WTC11 (cell line): ENCODE results near the gene SNRNP200.

Experiments used
- ATF2 ChIP-seq: sonication (generic); formaldehyde crosslinking; IDR thresholded peaks from 2 replicates; pipeline ENCODE4 v1.8.1; 2022; ENCODE audit warnings: low read depth, missing genetic modification reagents, borderline replicate concordance
- MAX ChIP-seq: sonication (generic); formaldehyde crosslinking; IDR thresholded peaks from 2 replicates; pipeline ENCODE4 v1.8.0; 2022; ENCODE audit warnings: mild to moderate bottlenecking, missing genetic modification reagents
- ZNF423 ChIP-seq: fragments of 250-450 bp; sonication (Bioruptor Pico); IDR thresholded peaks from 2 replicates; pipeline ENCODE4 v2.1.2; 2022; ENCODE audit warnings: mild to moderate bottlenecking, moderate library complexity
- TF ChIP-seq, protein P1 (sequence below): sonication (generic); formaldehyde crosslinking; conservative IDR thresholded peaks from 2 replicates; pipeline ENCODE4 v1.8.1; 2022; ENCODE audit warnings: mild to moderate bottlenecking, missing genetic modification reagents
- TF ChIP-seq, protein P2 (sequence below): fragments of 200-600 bp; IDR thresholded peaks from 2 replicates; pipeline ENCODE4 v1.8.0; 2022; ENCODE audit warnings: antibody characterized with exemption
- TF ChIP-seq, protein P3 (sequence below): sonication (generic); formaldehyde crosslinking; IDR thresholded peaks from 2 replicates; pipeline ENCODE4 v1.8.1; 2023; ENCODE audit warnings: mild to moderate bottlenecking, missing genetic modification reagents, moderate library complexity
- TF ChIP-seq, protein P4 (sequence below): sonication (generic); formaldehyde crosslinking; IDR thresholded peaks from 2 replicates; pipeline ENCODE4 v1.8.1; 2023; ENCODE audit warnings: mild to moderate bottlenecking, missing genetic modification reagents

DNA sequence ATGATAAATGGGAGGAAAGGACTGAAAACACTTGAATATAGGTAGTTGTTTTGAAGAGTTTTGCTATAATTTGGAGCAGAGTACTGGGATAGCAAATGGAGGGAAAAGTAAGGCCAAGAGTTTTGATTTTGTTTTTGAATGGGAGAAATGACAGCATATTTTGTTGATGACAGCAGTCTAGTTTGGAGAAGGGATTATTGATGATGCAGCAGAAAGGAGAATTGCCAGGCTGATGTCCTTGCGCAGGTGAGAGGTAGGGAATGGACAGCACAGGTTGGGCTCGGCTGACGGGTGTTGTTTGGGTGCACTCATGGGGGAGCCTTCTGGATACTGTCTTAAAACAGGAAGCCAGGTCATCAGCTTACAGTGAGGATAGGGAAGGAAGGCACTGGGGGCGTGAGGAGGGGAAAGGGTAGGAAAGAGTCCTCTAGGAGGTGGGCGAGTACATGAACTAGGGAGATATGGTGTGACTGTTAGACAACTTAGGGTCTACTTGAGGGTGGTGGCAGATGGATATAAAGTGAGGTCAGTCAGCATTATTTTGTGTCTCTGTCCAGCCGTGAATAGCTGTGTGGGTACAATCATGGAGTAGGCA is 40.6 kb upstream of the SNRNP200 start:
- TF ChIP-seq, protein P1, sequence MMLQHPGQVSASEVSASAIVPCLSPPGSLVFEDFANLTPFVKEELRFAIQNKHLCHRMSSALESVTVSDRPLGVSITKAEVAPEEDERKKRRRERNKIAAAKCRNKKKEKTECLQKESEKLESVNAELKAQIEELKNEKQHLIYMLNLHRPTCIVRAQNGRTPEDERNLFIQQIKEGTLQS (CRISPR knock-in tag), result no peak
- TF ChIP-seq, protein P2, sequence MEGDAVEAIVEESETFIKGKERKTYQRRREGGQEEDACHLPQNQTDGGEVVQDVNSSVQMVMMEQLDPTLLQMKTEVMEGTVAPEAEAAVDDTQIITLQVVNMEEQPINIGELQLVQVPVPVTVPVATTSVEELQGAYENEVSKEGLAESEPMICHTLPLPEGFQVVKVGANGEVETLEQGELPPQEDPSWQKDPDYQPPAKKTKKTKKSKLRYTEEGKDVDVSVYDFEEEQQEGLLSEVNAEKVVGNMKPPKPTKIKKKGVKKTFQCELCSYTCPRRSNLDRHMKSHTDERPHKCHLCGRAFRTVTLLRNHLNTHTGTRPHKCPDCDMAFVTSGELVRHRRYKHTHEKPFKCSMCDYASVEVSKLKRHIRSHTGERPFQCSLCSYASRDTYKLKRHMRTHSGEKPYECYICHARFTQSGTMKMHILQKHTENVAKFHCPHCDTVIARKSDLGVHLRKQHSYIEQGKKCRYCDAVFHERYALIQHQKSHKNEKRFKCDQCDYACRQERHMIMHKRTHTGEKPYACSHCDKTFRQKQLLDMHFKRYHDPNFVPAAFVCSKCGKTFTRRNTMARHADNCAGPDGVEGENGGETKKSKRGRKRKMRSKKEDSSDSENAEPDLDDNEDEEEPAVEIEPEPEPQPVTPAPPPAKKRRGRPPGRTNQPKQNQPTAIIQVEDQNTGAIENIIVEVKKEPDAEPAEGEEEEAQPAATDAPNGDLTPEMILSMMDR, result no peak
- TF ChIP-seq ATF2 (no peak), ZNF423 (CRISPR knock-in tag) (no peak), MAX (CRISPR knock-in tag) (no peak)
- TF ChIP-seq, protein P3, sequence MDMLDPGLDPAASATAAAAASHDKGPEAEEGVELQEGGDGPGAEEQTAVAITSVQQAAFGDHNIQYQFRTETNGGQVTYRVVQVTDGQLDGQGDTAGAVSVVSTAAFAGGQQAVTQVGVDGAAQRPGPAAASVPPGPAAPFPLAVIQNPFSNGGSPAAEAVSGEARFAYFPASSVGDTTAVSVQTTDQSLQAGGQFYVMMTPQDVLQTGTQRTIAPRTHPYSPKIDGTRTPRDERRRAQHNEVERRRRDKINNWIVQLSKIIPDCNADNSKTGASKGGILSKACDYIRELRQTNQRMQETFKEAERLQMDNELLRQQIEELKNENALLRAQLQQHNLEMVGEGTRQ (CRISPR knock-in tag), result no peak
- TF ChIP-seq, protein P4, sequence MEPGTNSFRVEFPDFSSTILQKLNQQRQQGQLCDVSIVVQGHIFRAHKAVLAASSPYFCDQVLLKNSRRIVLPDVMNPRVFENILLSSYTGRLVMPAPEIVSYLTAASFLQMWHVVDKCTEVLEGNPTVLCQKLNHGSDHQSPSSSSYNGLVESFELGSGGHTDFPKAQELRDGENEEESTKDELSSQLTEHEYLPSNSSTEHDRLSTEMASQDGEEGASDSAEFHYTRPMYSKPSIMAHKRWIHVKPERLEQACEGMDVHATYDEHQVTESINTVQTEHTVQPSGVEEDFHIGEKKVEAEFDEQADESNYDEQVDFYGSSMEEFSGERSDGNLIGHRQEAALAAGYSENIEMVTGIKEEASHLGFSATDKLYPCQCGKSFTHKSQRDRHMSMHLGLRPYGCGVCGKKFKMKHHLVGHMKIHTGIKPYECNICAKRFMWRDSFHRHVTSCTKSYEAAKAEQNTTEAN (CRISPR knock-in tag), result no peak
